Heart right ventricle (tissue), 16 donors: ENCODE data around the gene RNF213. TPM values are rescaled to one million over a fixed set of nuclear protein-coding genes. Genes with fewer than 3 reads are reported as not detected.

Source experiments
- ATAC-seq, 8 donors: fragments of 200-7000 bp; cut with Tn5 transposase; one replicate each; pipeline ENCODE4 v1.9.1; 2020; ENCODE audit warnings: mild to moderate bottlenecking in 8 of 8, moderate library complexity in 8 of 8, moderate number of reproducible peaks in 1 of 8
- DNase-seq, 2 donors: peaks; one replicate each; pipeline ENCODE4 v3.0.0-alpha.2; 2020
- H3K27ac ChIP-seq, 10 donors: fragments of 200-600 bp; sonication (generic) in 2 of 10; one replicate each; pipeline versions ENCODE4 v1.5.0 to v1.8.0; 2020 to 2022; ENCODE audit warnings: mild to moderate bottlenecking in 3 of 10
- H3K27me3 ChIP-seq, 7 donors: fragments of 200-600 bp; one replicate each; pipeline ENCODE4 v1.8.0; 2021 to 2022; ENCODE audit warnings: mild to moderate bottlenecking in 2 of 7
- H3K36me3 ChIP-seq, 9 donors: fragments of 200-600 bp; sonication (generic) in 1 of 9; one replicate each; pipeline versions ENCODE4 v1.5.0 to v1.8.0; 2020 to 2022; ENCODE audit warnings: mild to moderate bottlenecking in 2 of 9
- H3K4me1 ChIP-seq, 9 donors: fragments of 200-600 bp; sonication (generic) in 1 of 9; one replicate each; pipeline versions ENCODE4 v1.5.0 to v1.8.0; 2020 to 2022; ENCODE audit warnings: mild to moderate bottlenecking in 4 of 9
- H3K4me3 ChIP-seq, 10 donors: fragments of 200-600 bp; sonication (generic) in 2 of 10; one replicate each; pipeline versions ENCODE4 v1.5.0 to v1.8.0; 2020 to 2022; ENCODE audit warnings: mild to moderate bottlenecking in 7 of 10, moderate library complexity in 2 of 10
- H3K9me3 ChIP-seq, 11 donors: fragments of 200-600 bp in 10 of 11; sonication (generic) in 2 of 11; one replicate each; pipeline versions ENCODE4 v1.5.0 to v1.8.0; 2013 to 2022; ENCODE audit warnings: mild to moderate bottlenecking in 2 of 11, control low read depth in 1 of 11, moderate library complexity in 1 of 11
- CTCF ChIP-seq, 9 donors: fragments of 200-600 bp; sonication (generic) in 2 of 9; IDR thresholded peaks; one replicate each; pipeline versions ENCODE4 v1.5.0 to v1.8.0; 2021 to 2022; ENCODE audit warnings: antibody characterized with exemption in 9 of 9, mild to moderate bottlenecking in 5 of 9, moderate library complexity in 1 of 9
- whole genome bisulfite sequencing, 2 donors: extraction: QIAGEN DNeasy Blood & Tissue Kit; methylation state at CpG; one replicate each; pipeline ENCODE4 v1.1.7; 2013; ENCODE audit warnings: inconsistent platforms in 1 of 2; 5-methylcytosine and 5-hydroxymethylcytosine counted together
- intact Hi-C, 10 donors: fragments of 100-400 bp; cut with DNase I; formaldehyde crosslinking; loops; one replicate each; pipeline versions ENCODE4 v1.11.1 to v1.14.2; 2022
- long read RNA-seq, 3 donors: library from polyadenylated mRNA; unstranded; transcript quantifications; one replicate each; pipeline ENCODE4 v2.0.0, GENCODE V29; 2020 to 2021
- polyA plus RNA-seq, 2 donors: library from polyadenylated mRNA; stranded (reverse); fragments of 200-250 nt; gene quantifications; one replicate each; pipeline ENCODE4 v1.2.3, GENCODE V29; 2013
- total RNA-seq, 10 donors: library from RNA; stranded (reverse); fragmentation: NEBNext Ultra II Directional in 3 of 10; extraction: Animal tissue kit (Norgen Biotek cat#: 25700) in 3 of 10; gene quantifications; one replicate each; pipeline versions ENCODE4 v1.2.1 to v1.2.4, GENCODE V29; 2021 to 2023
- donor health status: Arrhythmogenic right ventricular cardiomyopathy.
- donor health status: ischemic (EF 13 %, LVEDD 7.1; RV severe dilation, severe dysfunction).
- donor health status: healthy with polysubstance abuse.
- donor health status: DM: no; HTN: yes; CAD: no.
- donor health status: DM: no; HTN: no; CAD: no.
- donor health status: ischemic (EF 25% LVEDD 6.9; RV normal size, moderate dysfunction).
- donor health status: ischemic (EF 25% LVEDD 5.7; RV mildly dilated, moderate dysfunction).
- donor health status: healthy.
- donor health status: DM: yes; HTN: yes; CAD: no.
- donor health status: Ischemic cardiomyopathy.
- donor health status: ischemic (EF 35%, LVEDD 5.7; RV mildly dilated, moderate dysfunction).
- donor health status: nonischemic (EF 11% LVEDD 7.7; RV severe dilation, severe dysfunction).
- donor health status: DM: yes; HTN: yes; CAD: no.
- donor health status: PGD.
- donor health status: ischemic (EF 29% LVEDD 5.4; RV normal size, mild dysfunction).
- donor health status: nonischemic (EF 23%, LVEDD 6.1; RV moderate dilation, normal function).

Gene RNF213
- 10 to 100 TPM; 26.0 to 97.0 (median 31.7) TPM for total RNA-seq
- 10 to 100 TPM; 13.1 to 58.7 TPM for polyA plus RNA-seq
- long read RNA-seq, donor 1, full-length matches to known transcripts = 1 of 18 reads
- long read RNA-seq, donor 1, partial matches to known transcripts = 10 of 18 reads
- long read RNA-seq, donor 1, other reads (novel, unspliced or antisense) = 7 of 18 reads
- long read RNA-seq, donor 2, full-length matches to known transcripts = 2 of 26 reads
- long read RNA-seq, donor 2, partial matches to known transcripts = 20 of 26 reads
- long read RNA-seq, donor 2, other reads (novel, unspliced or antisense) = 4 of 26 reads
- long read RNA-seq, donor 3, full-length matches to known transcripts = 1 of 26 reads
- long read RNA-seq, donor 3, partial matches to known transcripts = 16 of 26 reads
- long read RNA-seq, donor 3, other reads (novel, unspliced or antisense) = 9 of 26 reads

- ATAC-seq = peak; percentile 19 to 70 (median 48)
- 0 to 2% methylated on average over 6 to 42 of the region's 54 CpGs for WGBS, 2 donors
- Histone ChIP-seq H3K27ac (peak within 1 kb of the TSS; percentile 98 to 100 (median 99)), H3K4me3 (peak within 1 kb of the TSS; percentile 85 to 100 (median 96)), H3K4me1 (peaks cover 13 to 57% (median 47%) of the 10 kb centered on the region in 9 donors), H3K9me3 (no peaks in the 10 kb centered on the region), H3K27me3 (no peaks in the 10 kb centered on the region), H3K36me3 (peaks cover 0 to 14% (median 0%) of the 10 kb centered on the region in 9 donors)
- TF ChIP-seq CTCF (IDR thresholded peaks at IDR 0.05) = no peak
- intact Hi-C loops = loop anchor here in 6 of 10 donors (5.0 to 10.0 kb wide), 4 partner anchors 38 to 116 kb away; partner anchors contain the start of genes EIF4A3 (in 4 of the 6), SGSH (in 1 of the 6) and SLC26A11 (in 1 of the 6)
- peak; percentile 50 to 65 for DNase-seq
Observed at GRCh38 chr17:80260791-80261158, at the start of gene RNF213. Gene RNF213, plus strand, starts transcription at chr17:80260852. Its CDS starts 2,830 bp downstream, at chr17:80263682.

GRCh38 chr17:80212109-80212508 is 48.5 kb upstream of the RNF213 start:
- Histone ChIP-seq H3K9me3 (no peaks in the 10 kb centered on the region), H3K27ac (no peak overlapping the region), H3K4me1 (peaks cover 0 to 13% (median 0%) of the 10 kb centered on the region in 9 donors), H3K36me3 (peaks cover 0 to 92% (median 33%) of the 10 kb centered on the region in 9 donors), H3K27me3 (no peaks in the 10 kb centered on the region), H3K4me3 (no peak overlapping the region)
- no peak for TF ChIP-seq CTCF (IDR thresholded peaks at IDR 0.05)
- WGBS, 2 donors = 91 to 95% methylated on average over 22 of the region's 22 CpGs
- ATAC-seq = no peak
- intact Hi-C loops = loop anchor here in 1 of 10 donors (10.0 kb wide), 1 partner anchor 53 kb away; the partner anchor contains the start of gene RNF213
- DNase-seq = no peak

GRCh38 chr17:80212511-80212910 is 48.1 kb upstream of the RNF213 start:
- ATAC-seq (no peak), DNase-seq (no peak)
- intact Hi-C loops = loop anchor here in 1 of 10 donors (10.0 kb wide), 1 partner anchor 52 kb away; the partner anchor contains the start of gene RNF213
- no peak overlapping the region for H3K4me3 ChIP-seq
- H3K36me3 ChIP-seq = peaks cover 0 to 96% (median 33%) of the 10 kb centered on the region in 9 donors
- H3K27me3 ChIP-seq = no peaks in the 10 kb centered on the region
- TF ChIP-seq CTCF (IDR thresholded peaks at IDR 0.05) = no peak
- H3K4me1 ChIP-seq = peaks cover 0 to 12% (median 0%) of the 10 kb centered on the region in 9 donors
- no peak overlapping the region for H3K27ac ChIP-seq
- no peaks in the 10 kb centered on the region for H3K9me3 ChIP-seq
- WGBS, 2 donors = 92 to 93% methylated on average over 12 of the region's 12 CpGs

GRCh38 chr17:80212962-80213642 is 47.5 kb upstream of the RNF213 start:
- Histone ChIP-seq H3K27ac (peak overlapping the region in 1 of 10 donors; percentile 40), H3K36me3 (peaks cover 0 to 100% (median 33%) of the 10 kb centered on the region in 9 donors), H3K4me1 (peaks cover 0 to 15% (median 0%) of the 10 kb centered on the region in 9 donors), H3K4me3 (no peak overlapping the region), H3K27me3 (no peaks in the 10 kb centered on the region), H3K9me3 (no peaks in the 10 kb centered on the region)
- no peak for TF ChIP-seq CTCF (IDR thresholded peaks at IDR 0.05)
- 88 to 90% methylated on average over 19 of the region's 19 CpGs for WGBS, 2 donors
- ATAC-seq (no peak), DNase-seq (no peak)
- intact Hi-C loops = loop anchor here in 1 of 10 donors (10.0 kb wide), 1 partner anchor 52 kb away; the partner anchor contains the start of gene RNF213
